ENCODE results near the gene MTUS2.

Gene MTUS2

DNA sequence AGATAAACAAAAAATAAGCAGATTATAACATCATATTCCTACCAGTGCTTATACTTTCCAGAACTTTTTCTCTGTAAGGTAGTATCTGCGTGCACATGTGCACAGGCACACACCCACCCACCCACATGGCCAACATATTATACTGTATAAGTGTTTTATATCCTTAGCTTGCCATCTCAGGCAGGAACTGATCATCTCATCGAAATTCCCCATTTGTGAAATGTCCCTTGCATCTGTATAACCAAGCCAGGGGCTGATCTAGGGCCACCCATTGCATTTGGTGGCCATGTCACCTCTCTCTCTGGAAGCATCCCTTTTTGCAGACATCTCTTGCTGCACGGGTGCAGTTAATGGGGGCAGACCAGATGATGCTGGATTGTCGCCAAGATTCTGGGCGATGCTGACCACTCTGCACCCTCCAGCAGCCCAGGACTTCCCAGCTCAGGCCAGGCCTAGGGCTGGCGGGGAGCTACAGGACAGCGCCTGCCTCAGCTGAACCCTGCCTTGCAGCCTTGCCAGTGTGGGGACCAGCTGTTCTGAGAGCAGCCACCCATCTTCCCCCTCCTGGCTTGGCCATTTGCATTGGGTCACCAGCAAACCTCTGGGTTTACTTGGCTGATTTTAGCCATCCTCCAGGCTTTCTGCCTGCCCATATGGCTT, 679.5 kb downstream of the MTUS2 start:
- no peak for DNase-seq (ENCODE audit: low read depth in 4 of 4, low spot score in 1 of 4)

DNA sequence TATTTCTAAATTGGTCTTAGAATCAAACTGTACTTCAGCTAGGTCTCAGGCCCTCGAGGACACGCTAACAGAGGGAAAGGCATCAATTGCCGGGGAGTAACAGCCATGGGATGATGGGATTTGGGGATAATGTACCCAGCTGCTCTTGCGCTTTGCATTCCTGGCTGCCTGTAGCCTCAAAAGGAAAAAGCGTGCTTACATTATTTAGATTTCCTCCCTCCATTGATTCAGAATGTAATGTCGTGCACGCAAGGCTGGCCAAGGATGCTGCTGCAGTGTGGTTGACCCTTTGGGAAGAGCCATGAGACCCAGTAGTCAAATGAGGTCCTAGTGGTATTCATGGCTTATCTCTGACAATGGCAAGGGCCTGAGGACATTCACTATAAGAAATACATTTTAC, 680.2 kb downstream of the MTUS2 start:
- no peak for DNase-seq (ENCODE audit: low read depth in 4 of 4, low spot score in 1 of 4)

DNA sequence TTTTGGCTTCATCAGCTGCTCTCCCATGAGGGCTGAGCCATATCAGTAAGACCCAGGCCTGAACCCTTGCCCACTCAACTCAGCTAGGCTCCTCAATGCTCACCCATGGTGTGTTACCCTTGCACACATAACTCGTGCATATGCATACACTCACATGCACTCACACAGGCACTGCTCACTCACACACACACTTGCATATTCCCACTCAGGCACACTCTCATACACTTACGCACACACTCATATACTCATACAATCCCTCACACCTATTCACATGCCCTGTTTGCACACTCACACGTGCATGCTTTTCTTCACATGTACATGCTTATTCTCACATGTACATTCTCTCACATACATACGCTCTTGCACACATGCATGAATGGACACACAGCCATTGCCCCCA, 681.5 kb downstream of the MTUS2 start:
- DNase-seq (ENCODE audit: low read depth in 4 of 4, low spot score in 1 of 4): no peak

DNA sequence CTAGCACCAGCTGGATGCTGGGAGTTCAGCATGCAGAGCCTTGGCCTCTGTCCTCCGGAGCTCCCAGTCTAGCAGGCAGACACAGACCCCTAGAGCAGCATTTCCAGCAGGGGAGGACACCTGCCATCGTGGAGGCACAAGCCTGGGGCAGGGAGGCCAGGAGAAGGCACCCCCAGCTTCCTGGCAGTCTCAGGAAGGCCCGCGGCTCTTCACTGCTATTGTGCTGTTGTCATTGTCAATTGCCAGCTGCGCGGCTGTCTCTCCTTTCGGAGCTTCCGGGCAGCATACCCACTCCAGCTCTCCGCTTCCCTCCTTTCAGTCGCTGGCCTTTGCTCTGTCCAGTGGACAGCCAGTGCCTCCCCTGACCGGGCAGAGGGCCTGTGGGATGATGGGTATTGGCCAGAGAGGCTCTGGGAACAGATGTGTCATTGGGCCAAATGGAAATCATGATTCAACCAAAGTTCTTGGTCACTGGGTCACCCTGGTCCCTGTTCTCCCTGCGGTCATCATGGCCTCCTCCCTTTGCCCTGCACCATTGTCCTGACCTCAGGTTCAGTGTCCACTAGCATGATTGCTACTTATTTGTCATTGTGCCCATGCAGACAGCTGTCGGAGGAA, 682.4 kb downstream of the MTUS2 start:
- DNase-seq (ENCODE audit: low read depth in 4 of 4, low spot score in 1 of 4): no peak

DNA sequence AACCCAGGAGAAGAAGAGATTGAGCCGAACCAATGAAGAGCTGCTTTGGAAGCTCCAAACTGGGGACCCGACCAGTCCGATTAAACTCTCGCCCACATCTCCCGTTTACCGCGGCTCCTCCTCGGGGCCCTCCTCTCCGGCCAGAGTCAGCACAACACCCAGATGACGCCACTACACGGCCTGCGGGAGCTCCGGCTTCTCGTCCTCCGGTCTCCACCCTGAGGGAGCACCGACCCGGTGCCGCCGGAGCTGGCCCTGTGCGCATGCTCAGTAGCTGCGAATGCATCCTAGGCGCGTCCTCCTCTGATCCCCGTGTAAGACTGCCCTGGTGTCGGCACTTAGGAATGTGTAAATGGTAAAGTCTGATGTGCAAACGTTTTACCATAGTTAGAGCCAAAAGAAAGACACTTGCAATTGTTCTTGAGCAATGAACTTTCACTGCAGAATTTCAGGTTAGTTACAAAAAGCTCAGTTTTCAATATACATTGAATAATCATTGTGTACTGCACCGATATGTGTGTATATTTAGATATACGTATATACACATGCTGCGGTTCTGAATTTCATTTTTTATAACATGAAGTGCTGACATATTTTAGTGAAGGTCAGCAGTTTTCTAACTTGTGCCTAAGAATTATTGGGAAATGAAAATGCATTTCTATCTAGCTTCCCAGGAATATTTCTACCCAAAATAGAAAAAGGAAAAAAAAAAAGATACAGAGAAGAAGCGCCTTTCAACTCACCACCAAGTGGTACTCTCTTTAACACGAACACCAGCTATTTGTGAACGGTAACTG, 683.1 kb downstream of the MTUS2 start:
- no peak for DNase-seq (ENCODE audit: low read depth in 4 of 4, low spot score in 1 of 4)

DNA sequence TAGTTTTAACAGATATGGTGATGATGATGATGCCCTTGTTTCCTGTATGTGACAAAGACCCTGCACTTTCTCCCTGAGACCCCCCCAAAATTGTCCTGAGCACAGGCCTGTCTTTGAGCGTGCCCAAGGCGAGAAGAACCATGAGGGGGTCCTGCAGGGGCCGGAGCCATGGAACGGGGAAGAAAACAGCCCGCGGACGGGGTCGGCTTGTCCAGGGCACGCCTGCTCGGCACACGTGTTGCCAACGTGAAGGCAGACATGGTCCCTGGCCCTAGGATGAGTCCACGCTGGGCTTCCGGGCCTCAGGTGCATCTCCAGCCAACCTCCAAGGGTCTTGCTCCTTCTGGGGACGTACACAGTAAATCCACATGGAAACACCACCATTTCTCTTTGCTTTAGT, 684.6 kb downstream of the MTUS2 start:
- no peak for DNase-seq (ENCODE audit: low read depth in 4 of 4, low spot score in 1 of 4)

DNA sequence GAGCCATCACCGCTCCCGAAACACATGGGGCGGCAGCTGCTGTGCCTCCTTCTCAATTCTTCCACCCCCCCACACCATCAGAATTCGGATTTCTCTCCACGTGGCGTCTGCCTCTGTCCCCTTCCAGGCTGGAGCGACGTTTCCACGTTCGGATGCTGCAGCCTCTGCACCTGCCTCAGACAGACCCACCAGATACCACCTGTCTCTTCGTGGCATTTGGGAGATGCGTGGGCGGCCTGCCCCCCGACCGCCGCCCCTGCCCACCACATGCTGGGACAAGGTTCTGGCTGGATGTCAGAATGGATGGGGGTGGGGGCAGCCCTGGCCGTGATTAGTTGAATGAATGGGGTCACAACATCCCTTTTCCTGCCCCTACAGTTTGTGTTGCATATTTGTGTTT, 685.4 kb downstream of the MTUS2 start:
- no peak for DNase-seq (ENCODE audit: low read depth in 4 of 4, low spot score in 1 of 4)

DNA sequence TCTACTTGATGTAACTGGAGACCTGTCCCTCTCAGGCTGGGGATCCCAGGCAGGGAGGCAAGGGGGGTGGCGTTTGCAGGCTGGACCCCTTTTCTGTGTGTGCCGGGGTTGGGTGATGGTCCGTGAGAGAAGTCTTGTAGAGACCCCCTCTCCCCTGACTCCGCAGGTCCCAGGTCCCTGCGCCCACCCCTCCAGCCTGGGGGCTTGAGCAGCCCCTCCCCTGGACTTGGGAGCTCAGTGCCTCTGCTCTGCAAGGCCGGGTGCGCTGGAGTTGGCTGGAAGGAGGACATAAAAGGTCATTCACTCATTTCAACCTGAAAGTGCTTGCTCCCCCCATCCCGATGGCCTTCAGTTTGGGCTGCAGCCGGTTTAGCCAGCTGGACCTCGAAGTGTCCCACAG, 685.8 kb downstream of the MTUS2 start:
- DNase-seq (ENCODE audit: low read depth in 4 of 4, low spot score in 1 of 4): no peak

DNA sequence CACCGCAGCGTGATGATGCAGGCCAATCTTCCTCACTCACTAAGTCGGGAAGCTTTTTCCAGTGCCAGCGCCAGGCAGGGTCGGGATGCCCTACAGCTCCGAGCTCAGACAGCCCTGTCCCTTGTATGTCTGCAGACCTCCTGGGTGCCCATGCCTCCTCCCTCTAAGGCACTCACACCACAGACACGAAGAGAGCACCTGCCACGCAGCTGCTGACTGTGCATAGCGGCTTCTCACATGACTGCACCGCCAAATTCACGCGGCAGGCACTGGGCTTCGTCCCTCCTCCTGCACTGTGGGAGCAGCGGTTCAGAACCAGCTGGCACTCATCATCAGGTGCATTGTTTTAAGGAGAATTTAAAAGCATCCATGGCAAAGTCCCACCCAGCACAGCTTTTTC, 687.2 kb downstream of the MTUS2 start:
- DNase-seq (ENCODE audit: low read depth in 4 of 4, low spot score in 1 of 4): no peak

DNA sequence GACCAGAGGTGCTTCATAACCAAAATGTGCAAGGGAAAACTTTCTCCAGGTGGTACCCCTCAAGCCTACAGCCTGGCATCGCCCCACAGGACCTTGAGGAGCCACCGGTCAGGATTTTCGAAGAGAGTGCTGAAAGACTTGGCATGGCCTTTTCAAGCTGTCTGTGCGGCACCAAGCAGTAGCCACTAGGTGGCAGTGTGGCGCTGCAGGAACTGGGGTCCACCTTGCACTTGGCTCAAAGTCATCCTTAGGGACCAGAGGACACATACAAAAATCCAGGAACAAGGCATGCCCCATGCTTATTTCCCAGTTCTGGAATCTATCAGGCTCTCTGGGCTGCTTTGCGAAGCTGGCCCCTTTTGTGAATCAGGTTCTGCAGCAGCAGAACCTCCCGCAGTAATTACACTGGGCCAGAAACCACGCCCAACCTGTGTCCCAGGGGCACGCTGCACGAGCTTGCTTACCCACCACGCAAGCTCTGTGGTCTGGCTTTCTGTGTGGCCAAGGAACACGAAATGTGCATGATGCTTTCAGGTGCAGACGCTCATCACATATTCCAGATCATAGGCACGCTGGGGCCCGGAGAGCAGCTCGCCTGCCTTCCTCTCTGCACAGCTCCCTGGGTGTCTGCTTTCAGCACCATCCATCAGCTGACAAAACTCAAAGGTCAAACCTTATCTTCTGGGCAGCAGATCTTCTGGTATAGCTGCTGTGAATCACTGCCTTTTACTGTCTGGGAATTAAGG, 688.2 kb downstream of the MTUS2 start:
- peak; percentile 45 to 64 (median 58) for DNase-seq (ENCODE audit: low read depth in 4 of 4, low spot score in 1 of 4)

DNA sequence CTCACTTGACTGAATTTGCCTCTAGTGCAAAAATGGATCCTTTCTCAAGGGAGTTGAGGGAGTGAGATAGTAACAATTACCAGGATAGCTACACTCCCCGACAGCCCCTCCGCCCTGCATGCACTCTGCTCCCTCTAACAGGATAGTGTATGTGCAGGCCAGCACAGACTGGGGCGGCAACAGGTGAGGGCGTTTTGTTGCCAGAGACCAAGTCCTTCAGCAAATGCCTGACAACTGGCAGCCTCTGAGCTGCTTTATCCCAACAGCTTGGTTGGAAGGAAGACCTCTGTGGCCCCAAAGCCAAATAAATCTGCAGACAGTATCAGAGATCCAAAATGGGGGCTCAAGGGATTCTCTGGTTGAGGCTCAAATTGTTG, 688.7 kb downstream of the MTUS2 start:
- no peak for DNase-seq (ENCODE audit: low read depth in 4 of 4, low spot score in 1 of 4)

DNA sequence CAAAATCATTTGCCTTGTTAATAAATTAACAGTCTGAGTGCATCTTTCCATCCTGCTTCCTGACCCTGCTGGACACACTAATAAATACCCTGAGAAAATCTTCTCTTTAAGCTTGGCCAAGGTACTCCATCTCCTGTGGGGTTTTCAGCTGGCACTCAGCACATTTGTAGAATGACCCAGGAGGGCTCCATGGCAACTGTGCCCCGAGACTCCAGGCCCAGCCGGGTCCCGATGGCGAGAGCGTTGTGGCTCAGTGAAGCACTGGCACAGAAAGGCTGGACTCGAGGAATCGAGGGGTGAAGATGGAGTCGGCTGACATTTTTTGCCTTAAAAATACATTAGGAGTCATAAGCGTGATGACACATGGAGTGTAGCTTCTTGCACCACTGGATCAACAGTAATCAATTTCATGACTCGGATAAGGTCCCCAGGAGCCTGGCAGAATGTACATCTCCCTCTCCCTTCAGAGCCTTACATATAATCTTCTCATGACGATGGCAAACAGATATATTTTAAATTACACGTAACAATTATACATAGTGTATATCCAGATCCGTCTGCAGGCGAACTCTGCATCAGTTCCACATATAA, 690.0 kb downstream of the MTUS2 start:
- DNase-seq (ENCODE audit: low read depth in 4 of 4, low spot score in 1 of 4): no peak

DNA sequence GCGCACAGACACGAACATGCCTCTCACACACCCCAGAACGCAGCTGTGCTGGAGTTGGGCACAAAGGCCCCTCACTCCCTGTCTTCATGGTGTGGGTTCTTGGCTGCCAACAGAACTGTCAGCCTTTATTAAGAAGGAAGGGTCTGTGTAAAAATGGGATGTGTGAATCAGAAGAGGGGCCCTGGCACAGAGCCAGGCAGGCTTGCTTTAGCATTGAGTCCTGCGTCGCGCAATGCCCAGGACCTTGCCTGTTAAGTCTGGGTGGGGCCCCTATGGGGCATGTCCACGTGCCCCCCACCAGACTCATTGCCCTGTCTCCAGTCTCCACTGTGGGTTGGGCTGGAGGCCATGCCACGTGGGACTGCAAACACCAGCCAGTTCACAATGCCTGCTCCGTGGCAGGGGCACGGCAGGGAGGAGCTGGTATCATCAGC, 690.5 kb downstream of the MTUS2 start:
- no peak for DNase-seq (ENCODE audit: low read depth in 4 of 4, low spot score in 1 of 4)

DNA sequence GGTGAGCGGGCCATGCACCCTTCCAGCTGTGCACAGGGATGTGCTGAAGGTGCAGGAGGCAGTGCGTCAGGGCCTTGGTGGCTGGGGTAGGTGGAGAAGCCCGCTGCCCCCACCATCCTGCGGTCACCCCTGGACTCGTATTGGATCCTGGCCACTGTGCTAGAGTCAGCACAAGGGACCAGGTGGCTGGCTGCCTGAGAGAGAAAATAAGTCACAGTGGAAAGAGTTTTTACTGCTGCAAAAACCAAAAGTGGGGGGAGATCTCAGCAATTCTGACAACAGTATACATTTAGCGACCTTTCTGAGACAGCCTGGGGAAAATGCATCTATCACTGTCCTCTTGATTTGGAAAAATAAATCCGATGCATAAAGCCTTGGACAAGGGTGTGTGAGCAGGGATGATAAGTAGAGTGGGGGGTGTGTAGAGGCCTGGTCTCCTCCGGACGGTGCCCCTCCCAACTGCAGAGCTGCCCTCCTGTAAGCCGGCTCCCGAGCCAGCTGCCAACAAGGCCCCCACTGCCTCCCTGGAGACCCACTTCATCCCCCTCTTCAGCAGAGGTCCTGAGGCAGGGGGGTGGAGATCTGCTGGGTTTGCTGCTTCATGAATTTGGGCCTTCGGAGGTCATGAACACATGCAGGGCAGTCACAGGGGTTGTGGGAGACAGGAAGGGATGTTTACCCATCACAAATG, 691.1 kb downstream of the MTUS2 start:
- no peak for DNase-seq (ENCODE audit: low read depth in 4 of 4, low spot score in 1 of 4)

DNA sequence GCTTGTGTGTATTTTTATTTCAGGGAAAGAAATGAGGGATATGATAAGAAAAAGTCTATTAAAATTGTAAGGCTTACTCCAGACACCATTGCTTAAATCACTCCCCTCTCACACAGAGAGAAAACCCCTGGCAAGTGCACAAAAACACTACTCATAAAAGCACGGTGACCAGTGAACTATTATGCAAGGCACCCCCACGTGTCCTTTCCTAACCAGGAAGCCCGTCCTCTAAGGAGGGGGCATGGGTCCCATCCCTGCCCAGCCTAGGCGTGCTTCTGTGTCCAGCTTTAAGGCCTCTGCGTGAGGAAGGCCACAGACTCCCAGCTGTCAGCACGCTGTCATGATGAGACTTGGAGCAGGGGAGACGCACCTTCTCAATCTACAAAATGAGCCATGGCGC, 691.8 kb downstream of the MTUS2 start:
- no peak for DNase-seq (ENCODE audit: low read depth in 4 of 4, low spot score in 1 of 4)

DNA sequence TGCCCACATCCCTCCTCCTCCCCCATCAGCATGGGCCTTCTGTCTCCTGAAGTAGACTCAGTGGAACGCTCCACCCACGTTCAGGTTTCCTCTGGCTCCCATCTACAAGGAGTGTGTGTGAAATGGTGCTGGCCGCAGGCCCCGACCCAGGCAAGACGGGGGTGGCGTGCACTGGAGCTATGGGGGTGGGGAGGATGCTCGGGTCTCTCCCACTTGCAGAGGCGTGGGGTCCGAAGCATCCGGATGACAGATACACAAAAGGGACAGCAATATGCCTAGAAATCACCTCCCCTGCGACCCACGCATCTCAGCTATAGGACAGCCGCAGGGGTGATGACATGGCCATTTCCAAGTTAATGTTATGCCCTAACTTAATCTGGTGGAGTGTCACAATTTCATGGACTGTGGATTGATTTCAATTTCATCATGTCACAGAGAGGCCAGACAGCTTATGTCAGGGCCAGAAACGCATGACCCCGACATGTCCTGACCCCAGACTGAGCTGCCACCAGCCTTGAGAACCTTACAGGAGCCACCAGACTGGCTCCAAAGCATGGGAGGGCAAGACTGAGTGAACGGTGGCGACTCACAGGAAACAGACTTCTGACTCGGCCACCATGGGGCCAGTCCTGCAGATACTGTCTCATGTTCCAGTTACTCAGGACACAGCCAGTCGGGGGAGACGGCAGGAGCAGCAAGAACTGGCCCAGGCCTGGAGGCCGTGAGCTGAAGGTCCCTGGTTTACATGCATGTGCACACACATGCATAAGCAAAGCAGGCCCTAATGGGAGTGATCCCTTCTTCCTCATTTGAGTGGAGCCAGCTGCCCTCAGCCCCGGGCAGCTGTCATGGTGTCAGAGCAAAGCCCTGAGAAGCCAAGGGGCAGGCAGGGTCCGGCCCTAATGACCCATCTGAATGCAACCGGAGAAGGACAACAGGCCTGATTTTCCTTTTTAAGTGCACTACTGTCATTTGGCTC, 693.2 kb downstream of the MTUS2 start:
- no peak for DNase-seq (ENCODE audit: low read depth in 4 of 4, low spot score in 1 of 4)

DNA sequence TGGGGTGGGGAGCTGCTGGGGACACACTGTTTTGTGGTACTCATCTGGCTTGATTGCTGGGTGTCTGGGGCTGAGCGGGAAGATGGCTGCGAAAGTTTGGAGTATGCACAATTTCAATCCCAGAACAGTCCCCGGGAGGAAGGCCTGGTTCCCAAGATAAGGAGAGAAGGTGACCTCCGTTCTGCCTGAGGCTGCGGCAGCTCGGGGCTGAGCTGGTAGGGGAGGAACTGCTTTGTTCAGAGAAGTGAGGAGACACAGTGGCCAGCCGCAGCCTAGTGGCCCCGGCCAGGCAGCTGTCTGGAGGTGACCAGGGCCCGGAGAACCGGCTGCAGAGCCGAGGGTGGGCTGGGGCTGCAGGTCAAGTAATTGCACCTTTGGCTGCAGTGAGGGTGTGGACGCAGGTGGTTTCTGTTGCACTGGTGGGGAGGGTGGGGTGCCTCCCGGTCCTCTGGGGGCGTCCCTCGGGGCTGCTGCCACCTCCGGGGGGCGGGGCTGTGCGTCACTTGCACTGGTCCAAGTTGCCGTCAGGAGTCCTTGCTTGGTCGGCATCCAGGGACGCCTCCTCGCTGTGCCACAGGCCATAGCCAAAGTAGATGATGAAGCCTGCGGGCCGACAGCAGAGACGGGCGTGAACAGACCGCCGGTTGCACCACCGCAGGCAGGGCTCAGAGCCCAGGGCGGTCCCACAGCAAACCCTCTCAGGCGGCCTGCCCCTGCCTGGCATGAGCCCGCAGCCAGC, 694.0 kb downstream of the MTUS2 start:
- no peak for DNase-seq (ENCODE audit: low read depth in 4 of 4, low spot score in 1 of 4)

DNA sequence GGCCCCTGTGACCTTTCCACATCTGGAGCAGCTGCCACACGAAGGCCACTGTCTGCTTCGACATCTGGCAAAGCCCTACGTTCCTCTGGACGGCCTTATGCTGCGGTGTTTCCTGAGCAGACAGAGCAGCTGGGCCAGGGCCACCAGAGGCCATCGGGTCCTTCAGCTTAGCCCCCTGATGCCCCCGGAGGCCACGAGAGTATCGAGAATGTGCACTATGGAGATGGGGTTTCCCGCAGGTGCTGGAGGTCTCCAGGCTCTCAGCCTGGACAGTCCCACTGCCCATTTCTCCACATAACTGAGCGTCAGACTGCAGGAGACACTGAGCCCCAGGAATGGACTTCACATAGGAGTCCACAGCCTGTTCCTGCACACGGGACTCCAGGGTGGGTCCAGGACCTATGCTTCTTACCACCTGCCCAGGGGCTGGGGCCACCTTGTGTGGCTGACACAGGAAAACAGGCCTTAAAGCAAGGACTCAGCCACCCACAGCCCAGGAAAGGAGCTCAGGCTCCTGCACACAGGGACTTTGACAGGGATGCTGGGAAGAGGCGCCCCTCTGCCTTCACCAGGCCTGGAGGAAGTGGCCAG, 694.7 kb downstream of the MTUS2 start:
- no peak for DNase-seq (ENCODE audit: low read depth in 4 of 4, low spot score in 1 of 4)

DNA sequence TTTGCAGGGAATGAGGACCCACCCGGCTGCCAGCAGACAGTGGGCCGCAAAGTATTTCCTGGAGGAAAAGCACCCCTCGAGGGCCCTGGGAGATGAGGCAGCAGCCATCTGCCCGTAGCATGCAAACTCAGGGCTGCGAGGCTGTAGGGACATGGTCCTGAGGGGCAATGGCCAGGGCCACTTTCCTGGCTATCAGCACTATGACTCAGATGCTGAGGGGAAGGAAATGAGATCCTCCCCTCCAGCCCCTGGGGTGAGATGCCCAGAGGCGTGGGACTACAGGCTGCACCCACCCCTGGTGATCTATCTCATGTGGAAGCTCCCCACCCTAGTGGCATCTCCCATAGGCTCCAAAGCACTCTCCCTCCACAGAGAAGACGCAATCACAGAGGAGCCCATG, 695.2 kb downstream of the MTUS2 start:
- no peak for DNase-seq (ENCODE audit: low read depth in 4 of 4, low spot score in 1 of 4)

Measured in stimulated activated CD4-positive, alpha-beta T cell treated with anti-CD3 and anti-CD28 coated beads, Interleukin-1b, Interleukin-23, amount 100 ng/mL, for 24 hours (primary cell).